HG03575 (cell line): ENCODE measurements around the gene FABP7.

Experiments
- ATAC-seq: cut with Tn5 transposase; IDR thresholded peaks from one replicate; pipeline ENCODE4 v1.9.1; 2021; ENCODE audit not compliant: unreplicated experiment, insufficient number of reproducible peaks, low FRiP score; ENCODE audit errors: extremely low read depth

Gene FABP7

DNA sequence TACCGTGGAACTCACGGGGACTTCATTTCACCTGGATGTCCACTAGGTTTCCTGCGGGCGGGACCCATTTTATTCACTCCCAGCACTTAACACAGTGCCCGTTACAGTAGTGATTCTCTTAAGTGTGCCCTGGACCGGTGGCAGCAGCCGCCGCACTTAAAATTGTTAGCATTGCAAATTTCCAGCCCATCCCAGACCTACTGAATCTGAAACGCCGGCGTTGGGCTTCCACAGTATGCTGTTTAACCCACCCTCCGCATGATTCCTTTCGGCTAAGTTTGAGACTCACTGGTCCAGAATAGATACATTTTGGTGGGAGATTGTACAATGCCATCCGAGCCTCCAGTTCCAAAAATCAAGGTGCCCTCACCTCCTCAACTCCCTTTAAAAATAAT is 10.5 kb downstream of the FABP7 start:
- ATAC-seq = no peak

DNA sequence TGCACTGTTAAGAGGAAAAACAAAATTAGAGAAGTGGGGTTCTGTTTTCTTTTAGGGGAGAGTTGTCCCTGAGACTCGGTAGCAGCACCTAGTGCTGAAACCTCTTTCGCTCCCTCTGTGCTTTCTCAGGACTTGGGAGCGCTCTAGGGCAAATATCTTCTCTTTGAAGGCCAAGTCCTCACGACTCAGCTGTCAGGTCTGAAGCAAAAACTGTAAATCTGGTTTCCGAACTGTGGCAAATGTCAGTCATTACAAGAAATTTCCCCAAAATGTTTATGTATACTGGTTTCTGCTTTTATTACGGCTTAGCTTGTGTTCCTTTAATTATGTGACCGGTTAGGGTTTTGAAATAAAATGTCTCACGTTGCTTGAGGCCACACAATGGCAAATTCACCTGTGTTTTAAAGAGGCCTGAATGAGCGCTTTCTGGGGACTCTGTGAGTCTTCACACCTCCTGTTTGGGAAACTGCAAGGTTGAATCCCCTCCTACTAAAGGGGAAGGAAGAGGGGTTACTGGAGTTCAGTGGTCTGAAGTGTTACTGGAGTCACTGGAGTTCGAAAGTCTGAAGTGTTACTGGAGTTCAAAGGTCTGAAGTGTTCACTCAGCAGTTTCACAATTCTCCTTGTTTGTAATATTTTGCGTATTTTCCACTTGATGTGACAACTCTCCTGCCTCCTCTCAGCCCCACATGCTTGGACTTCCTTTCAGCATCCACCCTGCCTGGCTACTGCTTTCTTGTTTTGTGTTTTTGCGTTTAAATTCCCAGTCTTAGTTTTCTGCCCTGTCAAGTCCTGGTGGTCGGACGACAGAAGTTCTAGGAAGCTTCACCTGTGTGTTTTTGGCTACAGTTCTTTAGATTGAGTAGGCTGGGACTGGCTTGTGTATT is 11.2 kb downstream of the FABP7 start:
- ATAC-seq = no peak

GRCh38 chr6:122791310-122791679 is 11.8 kb downstream of the FABP7 start:
- ATAC-seq = no peak

DNA sequence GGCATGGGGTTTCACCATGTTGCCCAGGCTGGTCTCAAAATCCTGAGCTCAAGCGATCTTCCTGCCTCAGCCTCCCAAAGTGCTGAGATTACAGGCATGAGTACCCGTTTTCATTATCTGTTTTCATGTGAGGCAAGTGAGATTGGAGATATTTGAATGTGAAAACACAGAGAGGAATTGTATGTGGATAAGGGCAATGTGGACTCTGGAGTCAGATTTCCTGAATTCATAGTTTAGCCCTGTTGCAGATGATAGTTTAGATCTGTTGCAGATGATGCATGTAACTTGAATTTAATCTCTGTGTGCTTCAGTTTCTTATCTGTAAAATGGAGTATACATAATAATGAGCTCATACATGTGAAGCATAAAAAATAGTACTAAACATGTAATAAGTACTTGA is 13.2 kb downstream of the FABP7 start:
- no peak for ATAC-seq

DNA sequence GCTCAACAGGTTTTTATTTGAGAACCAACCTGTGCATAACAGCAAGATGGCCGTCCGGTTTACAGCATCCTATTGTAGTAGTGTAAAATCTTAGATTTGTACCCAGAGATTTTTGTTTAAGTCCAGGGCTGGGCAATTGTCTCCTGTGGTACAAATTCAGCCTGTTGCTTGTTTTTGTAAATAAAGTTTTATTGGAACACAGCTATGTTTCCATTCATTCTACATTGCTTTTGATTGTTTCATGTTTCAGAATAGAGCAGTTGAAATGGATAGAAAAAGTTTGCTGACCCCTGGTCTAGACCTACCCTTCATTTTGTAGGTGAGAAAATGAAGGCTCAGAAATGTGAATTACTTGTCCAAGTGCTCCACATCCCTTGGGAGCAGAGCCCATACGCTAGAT is 18.0 kb downstream of the FABP7 start:
- ATAC-seq = no peak

- ATAC-seq = peak; percentile 79
Observed at GRCh38 chr6:122798099-122798641, 18.7 kb downstream of the FABP7 start.

GRCh38 chr6:122799140-122799745 is 19.7 kb downstream of the FABP7 start:
- ATAC-seq = no peak

DNA sequence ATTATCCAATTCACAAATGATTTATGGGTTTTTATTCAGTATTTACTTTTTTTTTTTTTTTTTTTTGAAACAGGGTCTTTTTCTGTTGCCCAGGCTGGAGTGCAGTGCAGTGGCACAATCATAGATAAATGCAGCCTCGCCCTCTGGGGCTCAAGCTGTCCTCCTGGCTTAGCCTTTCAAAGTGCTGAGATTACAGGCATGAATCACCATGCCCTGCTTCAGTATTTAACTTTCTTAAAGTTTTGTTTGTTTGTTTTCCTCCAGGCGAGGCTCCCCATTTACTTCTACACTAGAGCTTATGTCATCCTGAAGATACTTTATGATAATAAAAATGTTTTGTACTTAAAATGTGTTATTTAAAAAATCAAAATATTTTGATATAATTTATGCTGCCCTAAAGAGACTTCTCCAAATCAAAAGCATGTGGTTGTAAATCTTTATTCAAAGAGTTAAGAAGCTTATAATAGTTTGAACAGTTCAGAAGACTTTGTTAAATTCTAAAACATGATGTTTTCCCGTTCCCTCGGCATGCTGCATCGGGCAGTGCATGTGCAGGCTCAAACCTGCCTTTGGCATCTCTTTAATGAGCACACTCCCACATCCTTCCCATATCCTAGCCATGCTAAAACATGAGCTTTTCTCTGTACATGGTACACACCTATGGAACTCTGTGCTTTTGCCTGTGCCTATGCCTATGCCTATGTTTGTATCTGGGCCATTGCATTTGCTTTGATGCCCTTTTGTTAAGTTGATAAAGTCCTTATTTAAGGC is 20.6 kb downstream of the FABP7 start:
- no peak for ATAC-seq

- ATAC-seq = no peak
Observed at GRCh38 chr6:122800906-122801305, 21.4 kb downstream of the FABP7 start.

- ATAC-seq = no peak
Observed at GRCh38 chr6:122801397-122801796, 21.9 kb downstream of the FABP7 start.

- no peak for ATAC-seq
Observed at GRCh38 chr6:122803171-122803661, 23.7 kb downstream of the FABP7 start.

DNA sequence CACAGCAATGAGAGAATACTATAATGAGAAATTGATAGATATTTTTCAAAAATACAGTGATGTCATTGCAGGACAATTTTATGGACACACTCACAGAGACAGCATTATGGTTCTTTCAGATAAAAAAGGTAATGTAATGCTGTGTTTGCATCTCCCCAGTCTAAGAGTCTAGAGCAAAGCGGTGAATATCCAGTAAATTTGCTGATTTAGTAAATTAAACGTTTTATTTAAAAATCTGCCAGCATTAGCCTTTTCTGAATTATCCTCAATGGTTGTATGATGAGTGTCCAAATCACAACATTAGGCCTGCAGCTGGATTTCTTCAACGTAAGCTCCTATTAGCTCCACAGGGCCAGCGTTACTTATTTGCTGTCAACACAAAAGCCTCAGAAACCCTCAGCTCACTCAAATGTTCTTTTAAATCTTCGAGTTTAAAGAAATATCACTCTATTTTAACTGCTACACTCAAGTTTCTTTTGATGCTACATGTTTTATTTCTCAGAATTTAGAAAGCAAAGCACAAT is 25.5 kb downstream of the FABP7 start:
- no peak for ATAC-seq

DNA sequence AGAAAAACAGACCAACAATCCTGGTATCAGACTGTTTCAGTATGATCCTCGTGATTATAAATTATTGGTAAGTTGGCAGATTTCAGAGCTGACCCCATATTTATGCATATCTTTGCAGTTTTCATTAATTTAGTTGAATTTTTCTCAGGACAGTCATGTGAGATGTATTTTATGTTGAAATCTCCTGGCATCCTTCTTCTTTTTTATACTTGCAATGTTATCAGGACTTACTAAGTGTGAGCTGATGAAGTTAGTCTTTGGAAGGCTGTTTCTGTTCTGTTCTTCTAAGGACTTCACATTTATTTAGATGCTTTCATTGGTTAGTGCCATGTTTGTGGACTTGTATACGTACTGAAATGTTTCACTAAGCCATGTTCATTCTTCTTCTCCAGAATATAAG is 26.8 kb downstream of the FABP7 start:
- ATAC-seq = no peak

- ATAC-seq = no peak
Observed at GRCh38 chr6:122808121-122808885, 28.8 kb downstream of the FABP7 start.

DNA sequence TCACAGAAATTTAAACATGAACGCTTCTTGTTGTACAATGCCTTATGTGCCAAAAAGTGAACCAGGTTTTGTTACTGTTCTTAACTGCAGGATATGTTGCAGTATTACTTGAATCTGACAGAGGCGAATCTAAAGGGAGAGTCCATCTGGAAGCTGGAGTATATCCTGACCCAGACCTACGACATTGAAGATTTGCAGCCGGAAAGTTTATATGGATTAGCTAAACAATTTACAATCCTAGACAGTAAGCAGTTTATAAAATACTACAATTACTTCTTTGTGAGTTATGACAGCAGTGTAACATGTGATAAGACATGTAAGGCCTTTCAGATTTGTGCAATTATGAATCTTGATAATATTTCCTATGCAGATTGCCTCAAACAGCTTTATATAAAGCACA is 29.5 kb downstream of the FABP7 start:
- no peak for ATAC-seq

DNA sequence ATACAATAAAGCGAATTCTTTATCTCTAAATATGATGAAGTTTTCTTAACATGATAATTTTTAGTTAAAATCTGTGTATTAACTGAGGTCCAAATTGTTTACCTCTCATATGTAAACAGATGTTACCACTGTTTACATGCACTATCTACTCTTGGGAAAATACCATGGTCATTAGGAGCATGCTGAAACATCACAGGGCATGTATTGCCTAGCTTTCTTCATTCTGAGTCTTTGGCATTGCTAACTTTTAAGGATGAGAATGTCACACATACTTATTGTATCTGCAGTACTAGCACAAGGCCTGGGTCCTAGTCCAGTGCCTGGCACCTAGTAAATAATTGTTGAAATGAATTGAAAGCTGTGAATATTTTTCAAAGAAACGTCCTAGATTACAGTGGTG is 30.2 kb downstream of the FABP7 start:
- no peak for ATAC-seq

- ATAC-seq = no peak
Observed at GRCh38 chr6:122810189-122810588, 30.7 kb downstream of the FABP7 start.

DNA sequence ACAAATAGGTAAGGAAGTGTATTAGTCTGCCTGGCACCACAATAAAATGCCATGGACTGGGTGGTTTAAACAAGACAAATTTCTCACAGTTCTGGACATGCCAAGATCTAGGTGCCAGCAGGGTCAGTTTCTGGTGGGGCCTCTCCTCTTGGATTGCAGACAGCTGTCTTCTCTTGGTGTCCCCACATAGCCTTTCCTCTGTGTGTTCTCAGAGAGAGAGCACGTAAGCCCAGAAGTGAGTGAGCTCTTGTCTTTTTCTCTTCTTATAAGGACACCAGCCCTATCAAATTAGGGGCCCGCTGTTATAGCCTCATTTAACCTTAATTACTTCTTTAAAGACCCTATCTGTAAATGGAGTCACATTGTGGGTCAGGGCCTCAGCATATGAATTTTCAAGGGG is 37.8 kb downstream of the FABP7 start:
- ATAC-seq = no peak

- ATAC-seq = no peak
Observed at GRCh38 chr6:122817766-122818165, 38.2 kb downstream of the FABP7 start.
